OCI-LY3 (cell line): Measurements from ENCODE around the gene RAB6C.
"Not testable (repeated sequence)": the region's sequence is repeated elsewhere in the genome, so short reads cannot be mapped to it uniquely, and the experiment has no call there.

ENCODE experiments used
- H2AFZ ChIP-seq: fragments of 200-600, 300-600 bp; shearing (Covaris generic); 2 replicates; pipeline ENCODE4 v1.6.0; 2014; ENCODE audit warnings: antibody characterized with exemption, low read depth, low read length
- H3K27ac ChIP-seq: fragments of 200-600, 300-600 bp; sonication (generic); 2 replicates; pipeline ENCODE4 v1.5.1; 2014; ENCODE audit warnings: mild to moderate bottlenecking, low read length, moderate library complexity, mixed read lengths
- H3K27me3 ChIP-seq: fragments of 200-600, 300-600 bp; sonication (generic); 2 replicates; pipeline ENCODE4 v1.6.1; 2014; ENCODE audit warnings: low read depth, low read length, mixed read lengths
- H3K36me3 ChIP-seq: fragments of 200-600, 300-600 bp; sonication (generic); replicated peaks from 2 replicates; pipeline ENCODE3; 2014; ENCODE audit warnings: low read depth, low read length, mixed read lengths
- H3K4me1 ChIP-seq: fragments of 300-600, 200-600 bp; sonication (generic); 2 replicates; pipeline ENCODE4 v1.6.1; 2014; ENCODE audit warnings: low read length, mixed read lengths
- H3K4me2 ChIP-seq: fragments of 200-600, 300-600 bp; sonication (generic); 2 replicates; pipeline ENCODE4 v1.6.1; 2014; ENCODE audit warnings: low read length, mixed read lengths
- H3K4me3 ChIP-seq: fragments of 300-600, 200-600 bp; sonication (generic); 2 replicates; pipeline ENCODE4 v1.5.1; 2014; ENCODE audit warnings: antibody characterized with exemption, mild to moderate bottlenecking, low read length, moderate library complexity
- H3K79me2 ChIP-seq: fragments of 300-600, 200-600 bp; shearing (Covaris generic); 2 replicates; pipeline ENCODE4 v1.6.1; 2014; ENCODE audit warnings: mild to moderate bottlenecking, low read length, mixed read lengths
- H3K9ac ChIP-seq: fragments of 300-600, 200-600 bp; shearing (Covaris generic); 2 replicates; pipeline ENCODE4 v1.6.0; 2014; ENCODE audit warnings: mild to moderate bottlenecking, low read length, moderate library complexity
- H3K9me3 ChIP-seq: fragments of 200-600, 300-600 bp; shearing (Covaris generic); 2 replicates; pipeline ENCODE4 v1.6.1; 2014; ENCODE audit warnings: low read length, mixed read lengths; ENCODE audit not compliant: insufficient read depth
- H4K20me1 ChIP-seq: fragments of 200-600, 300-600 bp; sonication (generic); 2 replicates; pipeline ENCODE4 v1.6.1; 2016; ENCODE audit warnings: low read length, mixed read lengths; ENCODE audit not compliant: insufficient read depth
- CTCF ChIP-seq: fragments of 200-600, 300-600 bp; sonication (generic); IDR thresholded peaks from 2 replicates; pipeline ENCODE4 v1.5.1; 2014; ENCODE audit warnings: antibody characterized with exemption, low read length, low read depth
- EZH2phosphoT487 ChIP-seq: fragments of 200-600 bp; shearing (Covaris generic); IDR thresholded peaks from 2 replicates; pipeline ENCODE4 v1.6.1; 2018; ENCODE audit warnings: antibody characterized with exemption, mixed run types, low read depth

Gene RAB6C

GRCh38 chr2:129957891-129958290, 21.6 kb upstream of the RAB6C start:
- no peaks in the 10 kb centered on the region for H3K79me2 ChIP-seq
- no peak overlapping the region for H2AFZ ChIP-seq
- TF ChIP-seq CTCF (no peak), EZH2phosphoT487 (no peak)
- H3K36me3 ChIP-seq: no peaks in the 10 kb centered on the region
- no peaks in the 10 kb centered on the region for H4K20me1 ChIP-seq
- H3K9ac ChIP-seq: no peak overlapping the region
- H3K4me1 ChIP-seq: no peaks in the 10 kb centered on the region
- no peak overlapping the region for H3K27ac ChIP-seq
- H3K27me3 ChIP-seq: no peaks in the 10 kb centered on the region
- H3K4me2 ChIP-seq: no peak overlapping the region
- H3K4me3 ChIP-seq: no peak overlapping the region
- no peaks in the 10 kb centered on the region for H3K9me3 ChIP-seq

GRCh38 chr2:129958736-129959135, 20.7 kb upstream of the RAB6C start:
- not testable (repeated sequence) for H3K4me1 ChIP-seq, H3K4me2 ChIP-seq, H3K36me3 ChIP-seq, H3K9ac ChIP-seq, H3K79me2 ChIP-seq, H3K27me3 ChIP-seq, H2AFZ ChIP-seq, H3K4me3 ChIP-seq, H4K20me1 ChIP-seq, H3K27ac ChIP-seq, H3K9me3 ChIP-seq

- H3K36me3 ChIP-seq, H3K9ac ChIP-seq, H3K4me1 ChIP-seq, H3K4me2 ChIP-seq, H3K9me3 ChIP-seq, H2AFZ ChIP-seq, H3K79me2 ChIP-seq, H3K4me3 ChIP-seq, H3K27me3 ChIP-seq, H4K20me1 ChIP-seq, H3K27ac ChIP-seq: not testable (repeated sequence)
These were observed 10.9 kb upstream of the RAB6C start for GRCh38 chr2:129968605-129969004.

- no peak for TF ChIP-seq CTCF
- no peak for TF ChIP-seq EZH2phosphoT487
- Histone ChIP-seq H3K27me3 (no peaks in the 10 kb centered on the region), H3K9me3 (no peaks in the 10 kb centered on the region), H3K9ac (no peak overlapping the region), H3K4me1 (no peaks in the 10 kb centered on the region), H3K4me2 (no peak overlapping the region), H2AFZ (no peak overlapping the region), H3K79me2 (no peaks in the 10 kb centered on the region), H3K4me3 (no peak overlapping the region), H3K27ac (no peak overlapping the region), H3K36me3 (no peaks in the 10 kb centered on the region), H4K20me1 (no peaks in the 10 kb centered on the region)
These were observed 4.3 kb upstream of the RAB6C start for GRCh38 chr2:129975016-129975774.

- H3K4me1 ChIP-seq, H3K27me3 ChIP-seq, H3K9ac ChIP-seq, H3K9me3 ChIP-seq, H3K4me3 ChIP-seq, H3K27ac ChIP-seq, H3K36me3 ChIP-seq, H3K4me2 ChIP-seq, H3K79me2 ChIP-seq, H4K20me1 ChIP-seq, H2AFZ ChIP-seq: not testable (repeated sequence)
These were observed 2.5 kb upstream of the RAB6C start for GRCh38 chr2:129976969-129977368.
